Measurements from ENCODE around the gene PSMB10.

Gene PSMB10

DNA sequence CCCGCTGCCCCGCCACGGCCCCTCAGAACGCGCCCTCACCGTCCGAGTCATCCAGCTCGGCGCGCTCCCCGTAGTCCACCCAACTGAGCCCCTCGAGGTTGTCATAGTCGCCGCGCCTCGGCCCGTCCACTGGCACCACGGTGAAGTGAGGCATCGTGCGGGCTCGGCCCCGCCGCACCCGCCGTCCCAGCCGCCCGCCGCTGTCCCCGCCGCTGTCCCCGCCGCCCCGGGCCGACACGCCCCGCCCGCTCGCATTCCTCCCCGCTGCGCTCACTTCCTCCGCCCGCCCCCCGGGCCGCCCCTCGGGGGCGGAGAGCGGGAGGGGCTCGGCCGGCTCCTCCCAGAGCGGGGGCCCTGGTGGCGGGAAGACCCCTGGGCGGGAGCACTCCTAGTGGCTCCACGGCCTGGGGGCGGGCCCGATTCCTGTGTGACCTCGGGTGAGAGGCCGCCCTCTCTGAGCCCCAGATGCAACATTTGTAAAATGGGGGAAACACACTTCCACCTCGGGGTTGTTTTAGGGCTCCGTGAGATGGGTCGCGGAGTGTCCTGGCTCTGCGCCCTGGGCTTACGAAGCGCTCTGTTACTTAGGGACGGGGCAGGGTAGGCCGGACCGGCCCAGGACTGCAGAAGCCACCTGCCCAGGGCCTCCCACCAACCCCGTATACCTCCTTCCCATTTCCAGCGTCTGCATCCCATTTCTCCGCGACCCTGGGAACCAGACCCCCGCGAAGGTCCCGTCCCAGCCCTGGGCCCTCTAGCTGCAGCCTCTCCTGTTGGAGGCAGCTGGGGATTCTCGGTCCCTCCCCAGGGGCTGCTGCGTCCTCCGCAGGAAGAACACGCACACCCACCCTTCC is 32.0 kb upstream of the PSMB10 start, which contains the start of gene SLC12A4:
SLC12A4 (minus strand) TSS at position 238 of the 854 bp plus-strand sequence; CDS start at position 154, 84 bp downstream.
- no peak for TF ChIP-seq JUND (IDR thresholded peaks at IDR 0.05; ENCODE audit: low read depth)
- in situ Hi-C loops (cut with HindIII; ENCODE audit: low pct_unique_long_range_greater_than_20kb, low sequenced_read_pairs) = no loop called here
- peak; percentile 87 for DNase-seq (ENCODE audit: low read depth in 1 of 2, low spot score in 1 of 2)

DNA sequence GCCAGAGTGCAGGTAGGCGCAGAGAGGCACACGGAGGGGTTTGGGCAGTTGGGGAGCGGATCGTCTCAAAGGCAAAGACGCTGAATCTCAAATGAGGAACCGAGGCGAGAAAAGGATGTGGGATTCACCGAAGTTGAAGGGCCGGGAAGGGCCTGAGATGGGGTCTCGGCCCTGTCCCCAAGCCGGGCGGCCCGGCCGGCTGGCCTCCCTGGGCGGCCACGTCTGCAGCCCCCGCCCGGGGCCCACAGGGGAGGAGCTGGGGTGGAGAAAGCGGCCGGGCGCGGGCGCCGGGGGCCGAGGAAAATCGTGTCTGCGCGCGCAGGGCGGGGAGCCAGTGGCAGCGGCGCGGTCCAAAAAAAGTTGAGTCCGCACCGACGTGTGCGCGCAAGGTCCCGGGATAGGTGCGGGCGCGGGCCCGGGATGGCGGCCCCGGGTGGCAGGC is 31.3 kb upstream of the PSMB10 start:
- TF ChIP-seq JUND (IDR thresholded peaks at IDR 0.05; ENCODE audit: low read depth) = no peak
- in situ Hi-C loops (cut with HindIII; ENCODE audit: low pct_unique_long_range_greater_than_20kb, low sequenced_read_pairs) = no loop called here
- peak; percentile 48 to 76 for DNase-seq (ENCODE audit: low read depth in 1 of 2, low spot score in 1 of 2)

- no peak for TF ChIP-seq JUND (IDR thresholded peaks at IDR 0.05; ENCODE audit: low read depth)
- in situ Hi-C loops (cut with HindIII; ENCODE audit: low pct_unique_long_range_greater_than_20kb, low sequenced_read_pairs) = no loop called here
- DNase-seq (ENCODE audit: low read depth in 1 of 2, low spot score in 1 of 2) = peak in 1 of 2 experiments; percentile 35
Observed at GRCh38 chr16:67967183-67967957, 30.7 kb upstream of the PSMB10 start.

DNA sequence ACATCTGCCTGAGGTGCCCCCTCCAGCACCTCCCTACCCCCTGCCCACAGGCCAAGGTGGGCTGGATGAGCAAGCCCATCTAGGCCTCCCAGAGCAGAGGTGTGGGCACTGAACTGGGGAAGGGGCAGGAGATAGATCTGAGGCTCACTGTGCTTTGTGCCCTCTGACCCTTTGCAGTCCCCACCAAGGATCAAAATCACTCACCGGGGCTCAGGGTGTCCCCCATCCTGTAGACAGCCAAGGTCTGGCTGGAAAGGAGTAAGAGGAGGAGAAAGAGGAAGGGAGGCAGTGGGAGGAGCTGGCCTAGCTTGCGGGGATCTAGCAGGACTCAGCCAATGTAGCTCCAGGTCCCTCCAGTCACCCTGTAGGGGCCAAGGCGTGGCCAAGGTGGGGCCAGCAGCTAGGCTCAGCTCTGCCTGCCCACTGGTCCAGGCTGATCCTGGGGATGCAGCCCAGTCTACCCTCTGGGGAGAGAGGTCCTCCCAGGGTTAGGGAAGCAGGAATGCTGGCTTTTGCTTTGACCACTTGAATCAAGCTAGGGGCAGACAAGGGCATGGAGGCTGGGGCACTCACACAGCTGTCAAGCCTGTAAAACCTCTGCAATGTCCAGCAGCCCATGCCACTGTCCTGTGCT is 30.0 kb upstream of the PSMB10 start:
- no peak for TF ChIP-seq JUND (IDR thresholded peaks at IDR 0.05; ENCODE audit: low read depth)
- peak; percentile 52 to 68 for DNase-seq (ENCODE audit: low read depth in 1 of 2, low spot score in 1 of 2)
- in situ Hi-C loops (cut with HindIII; ENCODE audit: low pct_unique_long_range_greater_than_20kb, low sequenced_read_pairs) = no loop called here

GRCh38 chr16:67965668-67966548 is 29.3 kb upstream of the PSMB10 start:
- DNase-seq (ENCODE audit: low read depth in 1 of 2, low spot score in 1 of 2) = peak in 1 of 2 experiments; percentile 75
- TF ChIP-seq JUND (IDR thresholded peaks at IDR 0.05; ENCODE audit: low read depth) = no peak
- in situ Hi-C loops (cut with HindIII; ENCODE audit: low pct_unique_long_range_greater_than_20kb, low sequenced_read_pairs) = no loop called here

- TF ChIP-seq JUND (IDR thresholded peaks at IDR 0.05; ENCODE audit: low read depth) = no peak
- DNase-seq (ENCODE audit: low read depth in 1 of 2, low spot score in 1 of 2) = no peak
- in situ Hi-C loops (cut with HindIII; ENCODE audit: low pct_unique_long_range_greater_than_20kb, low sequenced_read_pairs) = no loop called here
Observed at GRCh38 chr16:67964477-67965131, 28.0 kb upstream of the PSMB10 start.

DNA sequence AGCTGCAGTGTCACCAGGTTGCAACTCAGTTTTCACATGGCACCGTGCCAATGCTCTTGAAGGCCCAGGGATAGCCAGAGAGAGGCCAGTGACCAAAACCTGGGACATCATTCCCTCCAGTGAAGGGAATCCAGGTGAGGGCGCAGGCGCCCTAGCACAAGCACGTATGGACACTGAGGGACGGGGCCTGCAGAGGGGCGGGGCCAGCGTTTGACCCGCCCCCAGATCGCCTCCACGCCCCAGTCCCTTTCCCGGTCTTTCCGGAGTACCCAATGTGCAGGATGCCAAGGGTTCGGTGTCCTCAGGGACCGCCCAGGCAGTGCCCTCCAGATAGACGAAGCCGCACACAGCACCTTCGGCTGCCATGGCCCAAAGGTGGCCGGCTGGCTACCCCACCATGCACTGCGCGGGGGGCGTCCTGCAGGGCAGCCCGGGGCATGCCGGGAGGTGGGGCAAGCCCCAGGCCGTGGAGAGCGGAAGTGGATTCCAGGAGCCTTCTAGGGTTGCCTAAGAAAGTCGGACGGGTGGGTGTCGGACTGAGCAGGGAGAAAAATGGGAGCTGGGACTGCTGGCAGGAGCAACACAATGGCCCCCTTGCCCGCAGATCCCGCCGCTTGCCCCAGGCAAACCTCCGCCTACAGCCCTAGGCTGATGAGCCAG is 27.1 kb upstream of the PSMB10 start:
- in situ Hi-C loops (cut with HindIII; ENCODE audit: low pct_unique_long_range_greater_than_20kb, low sequenced_read_pairs) = no loop called here
- TF ChIP-seq JUND (IDR thresholded peaks at IDR 0.05; ENCODE audit: low read depth) = no peak
- no peak for DNase-seq (ENCODE audit: low read depth in 1 of 2, low spot score in 1 of 2)

DNA sequence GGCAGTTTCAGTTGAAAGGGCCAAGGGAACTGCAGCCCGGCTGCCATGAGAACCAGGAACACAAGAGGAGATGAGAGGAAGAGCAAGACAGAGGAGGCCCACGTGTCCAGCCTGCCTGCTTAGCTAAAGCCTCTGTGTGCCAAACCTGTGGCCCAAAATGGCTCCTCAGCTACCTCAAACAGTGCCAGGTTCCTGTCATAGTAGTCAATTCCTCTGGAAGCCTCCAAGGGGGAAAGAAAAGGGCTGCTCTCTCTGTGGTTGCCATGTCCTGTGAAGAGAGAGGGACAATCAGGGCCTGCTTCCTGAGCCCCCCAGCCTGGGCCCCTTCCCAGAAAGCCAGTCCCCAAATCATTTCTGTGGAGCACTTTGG is 26.6 kb upstream of the PSMB10 start:
- DNase-seq (ENCODE audit: low read depth in 1 of 2, low spot score in 1 of 2) = no peak
- in situ Hi-C loops (cut with HindIII; ENCODE audit: low pct_unique_long_range_greater_than_20kb, low sequenced_read_pairs) = no loop called here
- TF ChIP-seq JUND (IDR thresholded peaks at IDR 0.05; ENCODE audit: low read depth) = no peak

GRCh38 chr16:67962135-67962534 is 25.5 kb upstream of the PSMB10 start:
- no peak for TF ChIP-seq JUND (IDR thresholded peaks at IDR 0.05; ENCODE audit: low read depth)
- in situ Hi-C loops (cut with HindIII; ENCODE audit: low pct_unique_long_range_greater_than_20kb, low sequenced_read_pairs) = no loop called here
- no peak for DNase-seq (ENCODE audit: low read depth in 1 of 2, low spot score in 1 of 2)

DNA sequence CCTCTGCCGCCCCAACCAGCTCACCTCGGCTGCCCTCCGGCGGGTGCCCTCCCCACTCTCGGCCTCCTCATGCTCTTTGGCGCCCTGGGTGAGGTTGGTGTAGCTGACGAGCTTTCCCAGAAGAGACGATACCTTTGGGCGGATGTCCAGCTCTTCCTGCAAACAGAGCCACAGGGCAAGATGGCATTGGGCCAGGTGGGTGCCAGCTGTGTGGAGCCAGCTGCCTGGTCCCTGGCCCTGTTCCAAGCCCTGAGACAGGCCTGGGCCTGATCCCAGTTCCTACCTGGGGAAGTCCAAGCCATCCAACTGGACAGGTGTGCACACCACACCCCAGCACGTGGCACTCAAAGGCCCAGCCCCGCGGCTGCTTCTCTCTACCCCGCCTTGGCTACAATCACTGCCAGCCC is 24.9 kb upstream of the PSMB10 start:
- in situ Hi-C loops (cut with HindIII; ENCODE audit: low pct_unique_long_range_greater_than_20kb, low sequenced_read_pairs) = no loop called here
- peak in 1 of 2 experiments; percentile 82 for DNase-seq (ENCODE audit: low read depth in 1 of 2, low spot score in 1 of 2)
- no peak for TF ChIP-seq JUND (IDR thresholded peaks at IDR 0.05; ENCODE audit: low read depth)

Data from T47D (cell line).